Activated T-helper 9 cell treated with anti-CD3 and anti-CD28 coated beads, Interleukin-2, amount 50 U/mL, for 16 hours (primary cell): ENCODE data around the gene RXRA.

Experiments
- DNase-seq: peaks from one replicate; pipeline ENCODE4 v3.0.0-alpha.2; 2020; ENCODE audit warnings: low read depth

Gene RXRA

DNA sequence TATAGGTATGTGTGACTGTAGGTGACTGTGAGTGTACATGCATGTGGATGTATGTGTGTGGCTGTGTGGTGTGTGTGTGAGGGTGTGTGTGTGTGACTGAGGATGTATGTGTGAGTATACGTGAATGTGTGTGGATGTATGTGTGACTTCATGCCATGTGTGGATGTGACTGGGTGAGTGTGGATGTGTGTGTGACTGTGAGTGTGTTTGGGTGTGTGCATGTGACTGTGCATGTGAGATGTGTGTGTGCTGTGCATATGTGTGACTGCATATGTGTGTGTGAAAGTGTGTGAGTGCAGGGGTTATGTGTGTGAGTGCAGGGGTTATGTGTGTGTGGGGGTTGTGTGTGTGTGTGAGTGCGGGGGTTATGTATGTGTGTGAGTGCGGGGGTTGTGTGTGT lies 42.3 kb downstream of the RXRA start:
- no peak for DNase-seq

DNA sequence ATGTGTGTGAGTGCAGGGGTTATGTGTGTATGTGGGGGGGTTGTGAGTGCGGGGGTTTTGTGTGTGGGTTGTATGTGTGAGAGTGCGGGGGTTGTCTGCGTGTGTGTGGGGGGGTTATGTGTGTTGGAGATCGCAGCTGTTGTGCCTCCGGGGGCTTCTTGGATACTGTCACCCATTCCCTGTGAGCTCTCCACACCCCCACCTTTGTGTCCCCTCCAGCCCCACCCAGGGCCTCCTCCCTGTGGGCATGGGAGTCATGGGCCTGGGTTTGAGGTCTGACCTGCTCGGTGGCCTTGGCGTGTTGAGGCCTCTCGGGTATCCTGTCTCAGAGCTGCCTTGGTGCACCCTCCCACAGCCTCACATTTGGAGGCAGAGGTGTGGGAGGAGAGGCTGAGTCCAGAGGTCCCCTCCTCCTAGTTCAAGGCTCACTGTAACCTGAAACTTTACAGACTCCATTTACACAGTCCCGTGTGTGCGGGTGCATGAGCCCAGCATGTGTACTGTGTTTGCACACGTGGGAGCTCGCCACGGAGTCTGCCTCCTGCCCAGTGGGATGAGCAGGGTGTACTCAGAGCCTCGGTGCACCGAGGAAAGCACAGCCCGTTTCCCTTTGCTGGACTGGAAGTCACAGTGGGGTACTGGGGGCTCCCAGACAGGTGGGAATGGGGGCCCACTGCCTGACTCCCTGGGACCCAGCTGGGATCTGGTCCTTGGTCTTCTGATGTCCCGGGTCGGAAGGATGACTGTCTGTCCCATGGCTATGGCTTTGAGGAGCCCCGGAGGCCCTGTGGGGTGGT lies 43.4 kb downstream of the RXRA start:
- no peak for DNase-seq

- DNase-seq: no peak
Measured at GRCh38 chr9:134370213-134370492, 43.9 kb downstream of the RXRA start.

DNA sequence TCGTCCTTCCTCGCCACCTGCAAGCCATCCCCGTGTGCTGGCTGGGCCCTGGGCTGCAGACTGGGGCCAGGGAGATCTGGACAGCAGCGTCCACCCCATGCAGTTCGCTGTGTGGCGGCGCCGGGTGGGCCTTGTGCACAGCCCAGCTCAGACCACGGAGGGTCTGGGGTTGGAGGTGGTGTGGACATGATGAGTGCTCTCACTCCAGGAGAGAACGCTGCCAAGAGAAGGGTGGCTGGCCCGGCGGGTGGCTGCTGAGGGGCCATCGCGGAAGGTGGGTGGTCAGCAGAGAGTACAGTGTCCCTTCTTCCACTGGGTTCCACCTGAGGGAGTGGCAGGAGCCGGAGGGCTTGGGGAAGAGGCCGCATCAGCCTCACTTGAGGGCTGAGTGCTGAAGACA lies 44.4 kb downstream of the RXRA start:
- no peak for DNase-seq

GRCh38 chr9:134371731-134372130 lies 45.5 kb downstream of the RXRA start:
- no peak for DNase-seq

DNA sequence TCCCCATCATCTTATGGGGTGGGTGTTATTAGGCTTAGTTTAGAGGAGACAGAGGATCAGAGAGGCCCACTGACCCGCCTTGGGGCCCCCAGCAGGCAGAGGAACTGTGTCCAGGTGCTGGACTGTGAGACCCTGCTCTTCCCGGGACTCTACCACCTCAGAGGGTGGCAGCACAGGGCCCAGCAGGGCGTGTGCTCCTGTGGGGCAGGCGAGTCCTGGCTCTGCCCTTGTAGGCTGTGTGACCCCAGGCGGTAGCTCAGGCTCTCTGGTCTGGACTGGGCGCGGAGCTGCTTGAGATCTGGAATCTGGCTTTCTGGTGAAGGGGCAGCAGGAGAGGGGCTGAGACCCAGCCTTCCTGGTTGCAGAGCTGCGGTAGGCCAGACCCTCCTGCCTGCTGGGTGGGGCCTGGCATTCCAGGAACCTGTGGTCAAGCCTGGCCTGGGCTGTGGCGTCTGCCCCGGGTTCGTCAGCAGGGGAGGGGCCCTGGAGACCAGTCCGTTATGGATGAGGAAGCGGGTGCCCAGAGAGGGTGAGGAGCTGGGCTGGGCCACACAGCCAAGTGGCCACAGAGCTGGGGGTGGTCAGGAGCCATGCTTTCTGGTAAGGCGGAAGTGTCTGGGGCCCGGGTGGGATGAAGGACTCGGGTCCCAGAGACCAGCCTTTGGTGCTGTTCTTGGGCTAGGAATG lies 46.5 kb downstream of the RXRA start:
- DNase-seq: no peak

DNA sequence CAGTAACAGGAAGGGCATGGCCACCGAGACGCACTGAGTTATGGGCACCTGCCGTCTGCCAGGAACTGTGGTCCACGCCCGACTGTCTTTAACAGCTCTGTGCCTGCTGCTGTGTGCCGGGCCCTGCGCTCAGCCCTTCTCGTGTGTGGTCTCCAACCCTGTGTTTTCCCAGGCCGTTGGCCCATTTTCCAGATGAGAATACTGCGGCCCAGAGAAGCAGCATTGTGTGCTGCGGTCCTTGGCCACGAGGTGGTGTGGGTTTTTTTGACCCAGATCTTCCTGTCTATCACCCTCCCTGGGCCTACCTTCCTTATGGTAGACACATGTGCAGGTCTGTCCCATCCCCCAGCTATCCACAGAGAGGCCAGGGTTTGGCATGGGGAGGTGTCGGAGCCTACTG lies 47.0 kb downstream of the RXRA start:
- DNase-seq: no peak

GRCh38 chr9:134373953-134374300 lies 47.7 kb downstream of the RXRA start:
- no peak for DNase-seq

- no peak for DNase-seq
Measured at GRCh38 chr9:134374301-134375010, 48.2 kb downstream of the RXRA start.

- DNase-seq: no peak
Measured at GRCh38 chr9:134375011-134375390, 48.7 kb downstream of the RXRA start.

DNA sequence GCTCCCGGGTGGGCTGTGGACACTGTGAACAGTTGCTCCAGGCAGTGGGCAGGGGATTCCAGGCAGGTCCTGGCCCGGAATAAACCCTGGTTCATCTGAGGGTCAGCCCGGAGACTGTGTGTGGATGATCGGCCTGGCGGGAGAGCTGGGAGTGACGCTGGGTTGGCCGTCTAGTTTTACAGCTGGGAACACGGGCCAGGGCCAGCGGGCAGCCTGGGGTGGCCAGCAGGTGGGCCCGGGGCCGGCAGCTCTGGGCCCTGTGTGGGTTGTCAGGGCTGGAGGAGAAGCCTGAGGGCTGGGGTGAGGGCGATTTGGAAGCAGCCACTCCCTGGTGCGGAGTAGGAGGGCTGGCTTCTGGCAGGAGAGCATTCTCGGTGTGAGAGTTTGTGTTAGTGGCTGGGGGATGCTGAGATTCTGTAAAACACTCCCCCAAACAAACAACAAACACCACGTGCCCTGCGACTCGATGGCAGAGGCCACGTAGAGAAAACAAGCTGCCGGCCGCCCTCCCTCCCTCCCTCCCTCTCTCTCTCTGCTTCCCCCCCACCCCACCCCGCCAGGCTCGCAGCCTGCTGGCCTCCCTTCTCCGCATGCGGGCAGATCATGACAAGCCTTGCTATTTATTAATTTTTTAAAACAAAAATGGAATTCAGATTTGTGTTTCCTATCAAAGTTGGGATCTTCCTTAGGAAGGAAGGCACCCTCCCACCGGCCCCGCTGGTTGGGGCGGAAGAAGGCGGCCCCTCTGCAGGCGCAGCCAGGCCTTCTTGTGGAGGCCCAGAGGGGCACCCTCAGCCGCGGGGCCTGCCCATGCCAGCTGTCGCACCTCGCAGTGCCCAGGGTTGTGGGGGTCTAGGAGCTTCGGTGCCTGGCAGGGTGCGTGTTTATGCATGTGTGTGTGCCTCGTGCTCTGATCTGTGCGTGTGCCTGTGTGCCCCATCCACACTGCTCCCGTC lies 49.5 kb downstream of the RXRA start:
- DNase-seq: no peak

DNA sequence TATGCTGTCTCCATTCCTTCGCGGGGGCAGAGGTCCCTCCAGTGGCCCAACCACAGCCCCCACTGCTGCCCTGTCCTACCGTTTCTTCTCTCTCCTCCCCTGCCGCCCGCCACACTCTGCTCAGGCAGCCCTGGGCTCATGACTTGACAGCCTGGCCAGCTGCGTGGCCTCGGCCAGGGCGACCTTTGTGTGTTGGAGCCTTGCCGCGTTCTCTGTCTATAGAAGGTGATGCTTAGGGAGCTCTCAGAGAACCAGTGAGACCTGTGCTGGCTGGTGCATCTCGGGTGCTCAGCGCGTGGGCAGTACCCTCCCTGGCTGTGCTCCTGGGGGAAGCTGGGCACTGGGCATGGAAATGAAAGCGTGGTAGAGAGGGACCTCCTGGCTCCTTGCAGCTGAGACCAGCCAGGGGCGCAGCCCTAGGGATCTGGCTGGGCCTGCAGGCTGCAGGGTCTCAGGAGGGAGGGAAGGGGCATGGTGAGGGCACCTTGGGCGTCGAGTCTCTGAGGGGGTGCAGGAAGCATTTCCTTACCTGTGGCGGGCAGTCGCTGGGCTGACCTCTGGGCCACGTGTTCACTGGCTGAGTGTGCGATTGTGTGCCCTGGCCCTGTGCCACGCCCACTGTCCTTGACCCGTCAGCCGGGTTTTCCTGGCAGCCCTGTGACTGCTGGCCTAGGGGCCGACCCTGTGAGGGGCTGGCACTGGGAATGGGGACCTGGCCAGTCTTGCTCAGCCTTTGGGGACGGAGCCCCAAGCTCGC lies 50.3 kb downstream of the RXRA start:
- DNase-seq: no peak

DNA sequence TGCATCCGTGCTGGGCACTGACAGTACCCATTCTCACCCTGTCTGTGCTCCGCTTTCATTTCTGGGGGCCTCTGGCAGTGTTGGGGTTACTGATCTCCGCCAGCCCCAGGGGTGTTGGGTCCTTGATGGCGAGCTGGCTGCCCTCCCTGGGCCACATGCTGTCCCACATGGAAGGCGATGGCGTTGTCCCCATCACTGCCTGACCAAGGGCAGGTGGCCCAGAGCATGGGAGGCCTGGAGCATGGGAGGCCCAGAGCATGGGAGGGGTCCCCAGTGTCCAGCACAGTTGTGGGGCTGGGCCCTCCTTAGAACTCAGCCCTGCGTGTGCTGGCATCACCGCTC lies 50.9 kb downstream of the RXRA start:
- DNase-seq: no peak

DNA sequence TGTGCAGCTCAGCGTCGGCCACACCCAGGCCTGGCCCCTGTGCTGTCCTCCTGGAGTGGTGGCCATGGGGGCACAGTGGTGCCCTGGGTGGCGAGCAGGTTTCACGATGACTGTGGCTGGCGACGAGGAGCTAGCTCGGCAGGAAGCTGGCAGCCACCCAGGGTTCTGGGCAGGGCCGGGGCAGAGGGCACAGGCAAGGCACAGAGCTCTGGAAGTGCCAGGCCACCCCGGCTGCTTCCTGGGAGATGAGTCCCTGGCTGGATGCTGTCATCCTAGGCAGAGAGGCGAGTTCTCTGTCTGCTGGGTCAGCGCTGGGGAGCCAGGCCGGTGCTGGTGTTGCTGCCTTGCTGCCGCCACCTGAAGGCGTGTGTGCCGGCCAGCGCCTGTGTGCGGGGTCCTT lies 51.7 kb downstream of the RXRA start:
- no peak for DNase-seq

GRCh38 chr9:134378901-134379338 lies 52.7 kb downstream of the RXRA start:
- no peak for DNase-seq

GRCh38 chr9:134379831-134380365 lies 53.6 kb downstream of the RXRA start:
- DNase-seq: no peak

DNA sequence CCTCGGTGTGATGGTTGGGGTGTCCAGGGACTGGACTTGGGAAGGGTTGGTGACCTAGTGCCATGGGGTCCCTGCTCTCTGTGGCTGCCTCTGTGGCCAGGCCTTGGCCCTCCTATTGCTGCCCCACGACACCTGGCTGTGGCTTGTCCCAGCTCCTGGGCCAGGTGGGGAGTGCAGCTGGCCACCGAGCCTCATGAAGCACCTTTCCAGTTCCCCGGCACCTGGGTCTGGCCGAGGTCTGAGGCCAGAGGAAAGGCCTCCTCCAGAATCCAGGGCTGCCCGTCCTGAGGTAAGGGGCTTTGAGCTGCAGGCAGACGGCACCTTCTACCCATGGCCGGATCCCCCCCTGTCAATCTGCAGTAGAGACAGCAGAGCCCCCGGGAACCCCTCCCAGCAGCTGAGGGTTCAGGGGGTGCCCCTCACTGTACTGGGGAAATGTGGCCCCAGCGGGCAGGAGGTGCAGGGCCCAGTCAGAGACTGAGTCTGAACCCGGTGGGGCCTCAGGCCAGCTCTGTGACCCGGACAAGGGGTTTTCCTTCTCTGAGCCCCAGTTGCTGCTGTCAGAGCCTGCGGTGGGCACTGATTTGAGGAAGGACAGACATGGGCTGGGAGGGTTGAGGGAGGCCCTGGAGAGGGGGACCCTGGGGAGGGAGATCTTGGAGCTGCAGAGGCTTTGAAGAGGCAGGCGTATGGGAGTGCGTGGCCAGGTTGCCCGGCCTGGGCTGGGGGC lies 54.5 kb downstream of the RXRA start:
- DNase-seq: no peak

DNA sequence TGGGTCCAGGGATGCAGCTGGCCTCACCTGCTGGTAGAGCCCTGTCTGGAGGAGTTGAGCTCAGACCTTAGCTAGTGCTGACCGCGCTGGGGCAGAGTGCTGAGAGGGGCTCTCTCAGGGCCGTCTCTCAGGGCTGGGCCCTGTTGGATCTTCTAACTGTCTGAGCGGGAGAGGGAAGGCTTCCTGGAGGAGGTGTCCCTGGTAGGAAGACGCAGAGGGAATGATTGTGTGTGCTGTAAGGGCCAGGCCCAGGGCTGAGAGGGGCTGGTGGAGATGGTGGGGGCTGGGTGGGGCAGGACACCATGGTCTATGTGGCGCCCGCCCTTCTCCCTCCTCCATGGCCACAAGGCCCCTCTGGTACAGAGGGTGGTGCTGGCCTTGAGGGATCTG lies 55.0 kb downstream of the RXRA start:
- DNase-seq: no peak

DNA sequence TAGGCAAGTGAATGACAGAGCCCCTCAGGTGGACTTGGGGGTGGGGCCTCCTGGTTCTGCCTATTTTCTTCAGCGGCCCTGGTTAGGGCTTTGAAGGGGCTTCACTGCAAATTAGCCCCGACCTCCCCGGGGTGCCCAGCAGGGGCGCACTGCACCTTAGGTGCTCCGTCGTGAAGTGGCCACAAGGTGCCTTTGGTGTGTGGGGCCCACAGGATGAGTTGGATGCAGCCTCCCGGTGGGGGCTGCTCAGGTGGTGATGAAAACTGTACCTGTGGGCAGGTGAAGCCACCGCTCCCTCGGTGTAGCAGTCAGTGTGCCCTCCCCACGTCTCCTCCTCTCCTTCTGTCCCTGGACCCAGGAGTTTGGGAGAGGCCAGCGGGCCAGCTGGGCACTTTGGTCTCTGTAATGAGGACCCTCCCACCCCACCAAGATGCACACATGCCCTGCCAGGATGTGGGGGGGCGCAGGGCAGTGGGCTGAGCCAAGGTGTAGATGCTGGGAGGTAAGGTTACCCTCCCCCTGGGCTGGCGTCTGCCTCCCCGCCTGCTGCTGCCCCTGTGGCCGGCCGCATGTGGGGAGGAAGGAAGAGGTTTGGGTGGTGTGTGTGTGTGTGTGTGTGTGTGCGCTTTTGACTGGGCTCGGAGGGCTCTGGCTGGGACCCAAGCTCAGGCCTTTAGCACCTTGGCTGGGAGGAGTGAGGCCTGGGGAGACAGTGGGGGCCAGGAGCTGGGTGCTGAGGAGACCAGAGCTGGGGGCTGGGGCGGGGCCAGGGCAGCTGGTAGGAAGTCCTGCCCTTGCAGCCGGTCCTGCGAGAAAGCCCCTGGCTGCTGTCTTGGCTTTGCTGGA lies 55.6 kb downstream of the RXRA start:
- DNase-seq: no peak

GRCh38 chr9:134382733-134383132 lies 56.5 kb downstream of the RXRA start:
- DNase-seq: no peak
